ENCODE measurements around the gene DNAJC27.

GRCh38 chr2:24969784-24970183 is 2.0 kb downstream of the DNAJC27 start:
- TF ChIP-seq POLR2AphosphoS5 (IDR thresholded peaks at IDR 0.05; ENCODE audit: low read depth, low read length) (no peak), RAD21 (IDR thresholded peaks at IDR 0.05; ENCODE audit: low read depth) (no peak), CTCF (IDR thresholded peaks at IDR 0.05 in 2 of 3, conservative IDR thresholded peaks at IDR 0.05 in 1 of 3; ENCODE audit: borderline replicate concordance in 1 of 3, insufficient read depth in 1 of 3, low read depth in 2 of 3, low read length in 2 of 3) (no peak), FOSL1 (IDR thresholded peaks at IDR 0.05; ENCODE audit: low read depth) (no peak), EZH2phosphoT487 (IDR thresholded peaks at IDR 0.05; ENCODE audit: borderline replicate concordance) (no peak), EZH2 (IDR thresholded peaks at IDR 0.05) (no peak), JUND (IDR thresholded peaks at IDR 0.05) (no peak), ZNF274 (IDR thresholded peaks at IDR 0.05; ENCODE audit: low read depth, low read length) (no peak), POLR2A (IDR thresholded peaks at IDR 0.05; ENCODE audit: borderline replicate concordance, extremely low read depth, insufficient read depth, insufficient read length) (no peak), SP1 (IDR thresholded peaks at IDR 0.05; ENCODE audit: low read depth) (no peak), REST (IDR thresholded peaks at IDR 0.05; ENCODE audit: low read depth) (no peak), ATF3 (IDR thresholded peaks at IDR 0.05) (no peak)

Data from HCT116 (cell line).